Ovary (tissue), 9 donors: ENCODE data around the gene PAPLN. TPM values are rescaled to one million over a fixed set of nuclear protein-coding genes. Genes with fewer than 3 reads are reported as not detected.
A peak's percentile ranks its signal among the peaks of the same experiment; 100 is the strongest.

Experiments used
- DNase-seq, 5 donors: peaks; one replicate each; pipeline ENCODE4 v3.0.0-alpha.2; 2019 to 2020
- H3K27ac ChIP-seq, 2 donors: fragments of 200-600 bp; one replicate each; pipeline versions ENCODE4 v1.5.1 to v1.8.0; 2019 to 2022
- H3K27me3 ChIP-seq: fragments of 200-600 bp; one replicate; pipeline ENCODE4 v1.8.0; 2022
- H3K36me3 ChIP-seq: fragments of 200-600 bp; sonication (generic); one replicate; pipeline ENCODE4 v1.5.1; 2019
- H3K4me1 ChIP-seq: one replicate; pipeline ENCODE4 v1.8.1; 2013; ENCODE audit warnings: mild to moderate bottlenecking, moderate library complexity; ENCODE audit not compliant: insufficient read depth
- H3K4me3 ChIP-seq: fragments of 200-600 bp; sonication (generic); one replicate; pipeline ENCODE4 v1.5.1; 2017
- H3K9me3 ChIP-seq, 2 donors: fragments of 200-600 bp in 1 of 2; sonication (generic) in 1 of 2; one replicate each; pipeline versions ENCODE4 v1.5.1 to v1.8.1; 2013 to 2019; ENCODE audit warnings: mild to moderate bottlenecking in 1 of 2, moderate library complexity in 1 of 2
- CTCF ChIP-seq, 3 donors: fragments of 450-650 bp in 2 of 3; fragments of 200-600 bp in 1 of 3; IDR thresholded peaks; one replicate each; pipeline versions ENCODE4 v1.5.1 to v1.8.0; 2016 to 2022; ENCODE audit warnings: antibody characterized with exemption in 3 of 3, mild to moderate bottlenecking in 1 of 3
- EP300 ChIP-seq: sonication (generic); formaldehyde crosslinking; IDR thresholded peaks from one replicate; pipeline ENCODE4 v1.6.1; 2017; ENCODE audit warnings: antibody characterized with exemption
- POLR2A ChIP-seq: fragments of 450-650 bp; IDR thresholded peaks from one replicate; pipeline ENCODE4 v1.6.1; 2017; ENCODE audit warnings: antibody characterized with exemption, mild to moderate bottlenecking, moderate library complexity
- WGBS, 3 donors: extraction: QIAGEN DNeasy Blood & Tissue Kit in 1 of 3; methylation state at CpG; one replicate each; pipeline versions ENCODE4 v1.1.5 to v1.1.7; 2013 to 2017; 5-methylcytosine and 5-hydroxymethylcytosine counted together
- intact Hi-C, 4 donors: fragments of 100-400 bp; cut with DNase I; formaldehyde crosslinking; loops; one replicate each; pipeline versions ENCODE4 v1.11.0 to v1.15.1; 2022 to 2023
- polyA plus RNA-seq, 2 donors: library from polyadenylated mRNA; stranded (reverse); fragments of 200-250 nt in 1 of 2; fragments of 350-450 nt in 1 of 2; fragmentation: Illumina TruSeq in 1 of 2; extraction: RNeasy Lipid Tissue Mini Kit (QIAGEN cat#74804) in 1 of 2; gene quantifications; one replicate each; pipeline ENCODE4 v1.2.3, GENCODE V29; 2013 to 2014
- total RNA-seq, 7 donors: library from RNA; depleted of rRNA in 2 of 7; stranded (reverse); fragments of >200 nt in 2 of 7; fragmentation: NEBNext Ultra II Directional in 3 of 7; extraction: Animal tissue kit (Norgen Biotek cat#: 25700) in 3 of 7; gene quantifications; one replicate each; pipeline versions ENCODE4 v1.1.0 to v1.2.4, GENCODE V29; 2016 to 2023
- donor health status: DM: no; HTN: no; CAD: no; lungs with moderate emphysema.
- donor health status: DM: no; HTN: no; CAD: no.
- donor health status: Bipolar disorder and iron deficiency.
- donor health status: DM: yes; HTN: yes; CAD: no.
- donor health status: DM: no; HTN: no; CAD: no.
- donor health status: DM: yes; HTN: yes; CAD: no.

Gene PAPLN
- total and polyA plus RNA-seq, 9 donors, result 4.6 to 35.4 (median 18.3) TPM

GRCh38 chr14:73258076-73258475, 20.8 kb downstream of the PAPLN start:
- no peaks in the 10 kb centered on the region for H3K9me3 ChIP-seq
- H3K4me3 ChIP-seq, result no peak overlapping the region
- H3K36me3 ChIP-seq, result no peaks in the 10 kb centered on the region
- no peaks in the 10 kb centered on the region for H3K27me3 ChIP-seq
- no peak for DNase-seq
- TF ChIP-seq EP300 (no peak), CTCF (IDR thresholded peaks at IDR 0.05) (no peak), POLR2A (no peak)
- no peak overlapping the region for H3K27ac ChIP-seq
- 81 to 86% (median 84%) methylated on average over 4 of the region's 4 CpGs for WGBS, 3 donors
- H3K4me1 ChIP-seq, result no peaks in the 10 kb centered on the region
- intact Hi-C loops, result no loop called here

GRCh38 chr14:73258845-73259611, 21.7 kb downstream of the PAPLN start:
- H3K36me3 ChIP-seq, result no peaks in the 10 kb centered on the region
- 89 to 92% (median 91%) methylated on average over 18 to 20 of the region's 20 CpGs for WGBS, 3 donors
- no peaks in the 10 kb centered on the region for H3K4me1 ChIP-seq
- H3K4me3 ChIP-seq, result no peak overlapping the region
- TF ChIP-seq CTCF (IDR thresholded peaks at IDR 0.05) (no peak), EP300 (no peak), POLR2A (no peak)
- DNase-seq, result peak in 1 of 5 donors; percentile 6
- no peaks in the 10 kb centered on the region for H3K9me3 ChIP-seq
- H3K27me3 ChIP-seq, result no peaks in the 10 kb centered on the region
- intact Hi-C loops, result no loop called here
- no peak overlapping the region for H3K27ac ChIP-seq

GRCh38 chr14:73259837-73260236, 22.5 kb downstream of the PAPLN start:
- Histone ChIP-seq H3K27ac (no peak overlapping the region), H3K36me3 (no peaks in the 10 kb centered on the region), H3K4me3 (no peak overlapping the region), H3K27me3 (no peaks in the 10 kb centered on the region), H3K9me3 (no peaks in the 10 kb centered on the region), H3K4me1 (no peaks in the 10 kb centered on the region)
- no peak for DNase-seq
- TF ChIP-seq POLR2A (no peak), CTCF (IDR thresholded peaks at IDR 0.05) (no peak)
- WGBS, 3 donors, result 80 to 86% (median 83%) methylated on average over 9 of the region's 9 CpGs
- intact Hi-C loops, result no loop called here

GRCh38 chr14:73260574-73260973, 23.3 kb downstream of the PAPLN start:
- no peaks in the 10 kb centered on the region for H3K4me1 ChIP-seq
- TF ChIP-seq CTCF (IDR thresholded peaks at IDR 0.05) (no peak), POLR2A (no peak), EP300 (no peak)
- no peak overlapping the region for H3K4me3 ChIP-seq
- 64 to 76% (median 69%) methylated on average over 11 of the region's 11 CpGs for WGBS, 3 donors
- H3K27ac ChIP-seq, result no peak overlapping the region
- intact Hi-C loops, result no loop called here
- H3K27me3 ChIP-seq, result no peaks in the 10 kb centered on the region
- H3K36me3 ChIP-seq, result no peaks in the 10 kb centered on the region
- no peak for DNase-seq
- H3K9me3 ChIP-seq, result no peaks in the 10 kb centered on the region
